GM12891 (cell line): Measurements from ENCODE around the gene SLBP.

Experiments
- PAX5 ChIP-seq: IDR thresholded peaks from 2 replicates; pipeline ENCODE4 v1.6.1; 2011; ENCODE audit warnings: low read length, moderate library complexity, mild to moderate bottlenecking; ENCODE audit not compliant: insufficient read depth, severe bottlenecking
- POLR2A ChIP-seq: IDR thresholded peaks from 2 replicates; pipeline ENCODE4 v1.6.1; 2011; ENCODE audit warnings: low read depth, low read length, control low read depth
- POLR2AphosphoS5 ChIP-seq: IDR thresholded peaks from 2 replicates; pipeline ENCODE4 v1.6.1; 2011; ENCODE audit warnings: low read depth, low read length, control low read depth
- POU2F2 ChIP-seq: IDR thresholded peaks from 2 replicates; pipeline ENCODE4 v1.6.1; 2011; ENCODE audit warnings: low read depth, mild to moderate bottlenecking, control low read depth, low read length, moderate library complexity
- SPI1 ChIP-seq: IDR thresholded peaks from 2 replicates; pipeline ENCODE4 v1.6.1; 2011; ENCODE audit warnings: low read depth, low read length, control low read depth
- TAF1 ChIP-seq: IDR thresholded peaks from 2 replicates; pipeline ENCODE4 v1.6.1; 2011; ENCODE audit warnings: low read depth, low read length, control low read depth

GRCh38 chr4:1741208-1741607 is 29.1 kb upstream of the SLBP start:
- TF ChIP-seq SPI1 (no peak), POLR2A (no peak), POLR2AphosphoS5 (no peak), TAF1 (no peak), PAX5 (no peak), POU2F2 (no peak)
